Measurements from ENCODE around the gene ZNF710. TPM values are rescaled to one million over a fixed set of nuclear protein-coding genes. Genes with fewer than 3 reads are reported as not detected.

Gene ZNF710
- total RNA-seq, 1 experiment from 2014 or later: 10.0 TPM

DNA sequence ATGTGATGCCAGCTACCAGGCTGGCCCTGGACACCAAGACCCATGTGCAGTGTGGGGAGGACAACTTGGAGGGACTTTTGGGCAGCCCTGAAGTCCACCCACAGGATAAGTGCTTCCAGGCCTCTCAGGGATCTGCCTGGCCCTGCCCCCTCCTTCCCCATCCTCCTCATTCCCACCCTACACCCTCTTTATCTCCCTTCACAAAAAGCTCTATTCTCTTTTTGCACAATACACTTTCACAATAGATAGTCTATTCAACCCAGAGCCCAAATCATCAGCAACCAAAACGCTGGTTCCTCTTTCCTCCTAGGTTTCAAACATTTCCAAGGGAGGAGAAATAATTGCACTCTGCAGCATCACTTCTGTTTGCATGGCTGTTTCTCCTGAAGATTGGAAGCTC, 7.8 kb upstream of the ZNF710 start:
- intact Hi-C loops (cut with micrococcal nuclease): no loop called here
- Histone ChIP-seq H3K4me3 (replicated peaks in 1 of 2; ENCODE audit: low read depth in 1 of 2, low read length in 2 of 2) (no peak overlapping the region), H3K9me3 (ENCODE audit: control insufficient read depth in 1 of 2, insufficient read depth in 1 of 2, low read depth in 1 of 2, low read length in 2 of 2) (no peaks in the 10 kb centered on the region), H3K9ac (ENCODE audit: low read length) (no peak overlapping the region), H3K4me1 (ENCODE audit: control insufficient read depth in 1 of 2, insufficient read depth in 2 of 2, low read length in 2 of 2) (peaks cover 5 to 10% of the 10 kb centered on the region in 2 experiments), H3K4me2 (ENCODE audit: low read length) (no peak overlapping the region), H2AFZ (ENCODE audit: low read depth, low read length, poor library complexity, severe bottlenecking) (no peak overlapping the region), H4K20me1 (ENCODE audit: insufficient read depth) (no peaks in the 10 kb centered on the region), H3K27me3 (ENCODE audit: insufficient read depth, low read length) (no peaks in the 10 kb centered on the region), H3K36me3 (ENCODE audit: control insufficient read depth in 1 of 2, insufficient read depth in 2 of 2, low read length in 2 of 2) (no peaks in the 10 kb centered on the region), H3K79me2 (ENCODE audit: insufficient read depth, low read length) (no peaks in the 10 kb centered on the region), H3K27ac (ENCODE audit: low read depth, low read length) (no peak overlapping the region), H3K9me2 (ENCODE audit: insufficient read depth) (no peaks in the 10 kb centered on the region)
- TF ChIP-seq, protein P1, sequence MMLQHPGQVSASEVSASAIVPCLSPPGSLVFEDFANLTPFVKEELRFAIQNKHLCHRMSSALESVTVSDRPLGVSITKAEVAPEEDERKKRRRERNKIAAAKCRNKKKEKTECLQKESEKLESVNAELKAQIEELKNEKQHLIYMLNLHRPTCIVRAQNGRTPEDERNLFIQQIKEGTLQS (IDR thresholded peaks at IDR 0.05): no peak
- no peak for TF ChIP-seq FOSL1 (IDR thresholded peaks at IDR 0.05; ENCODE audit: low read depth)
- no peak for TF ChIP-seq ZFX (IDR thresholded peaks at IDR 0.05)
- TF ChIP-seq, protein P2, sequence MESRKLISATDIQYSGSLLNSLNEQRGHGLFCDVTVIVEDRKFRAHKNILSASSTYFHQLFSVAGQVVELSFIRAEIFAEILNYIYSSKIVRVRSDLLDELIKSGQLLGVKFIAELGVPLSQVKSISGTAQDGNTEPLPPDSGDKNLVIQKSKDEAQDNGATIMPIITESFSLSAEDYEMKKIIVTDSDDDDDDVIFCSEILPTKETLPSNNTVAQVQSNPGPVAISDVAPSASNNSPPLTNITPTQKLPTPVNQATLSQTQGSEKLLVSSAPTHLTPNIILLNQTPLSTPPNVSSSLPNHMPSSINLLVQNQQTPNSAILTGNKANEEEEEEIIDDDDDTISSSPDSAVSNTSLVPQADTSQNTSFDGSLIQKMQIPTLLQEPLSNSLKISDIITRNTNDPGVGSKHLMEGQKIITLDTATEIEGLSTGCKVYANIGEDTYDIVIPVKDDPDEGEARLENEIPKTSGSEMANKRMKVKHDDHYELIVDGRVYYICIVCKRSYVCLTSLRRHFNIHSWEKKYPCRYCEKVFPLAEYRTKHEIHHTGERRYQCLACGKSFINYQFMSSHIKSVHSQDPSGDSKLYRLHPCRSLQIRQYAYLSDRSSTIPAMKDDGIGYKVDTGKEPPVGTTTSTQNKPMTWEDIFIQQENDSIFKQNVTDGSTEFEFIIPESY (IDR thresholded peaks at IDR 0.05; ENCODE audit: extremely low read depth, insufficient replicate concordance, low read length): no peak
- TF ChIP-seq EZH2 (IDR thresholded peaks at IDR 0.05): no peak
- TF ChIP-seq EZH2phosphoT487 (IDR thresholded peaks at IDR 0.05; ENCODE audit: borderline replicate concordance): no peak
- RAD21 ChIA-PET (ENCODE audit: low non-redundant PET in 1 of 2, low total read pairs in 2 of 2, uncharacterized antibody in 2 of 2, unreplicated experiment in 2 of 2): no interaction called here
- no peak for DNase-seq (ENCODE audit: low read depth, low spot score)
- CTCF ChIA-PET: no interaction called here
- POLR2A ChIA-PET: no interaction called here
- no TSS peak for BruUV-seq (replicated peaks)
- no peak for ATAC-seq

DNA sequence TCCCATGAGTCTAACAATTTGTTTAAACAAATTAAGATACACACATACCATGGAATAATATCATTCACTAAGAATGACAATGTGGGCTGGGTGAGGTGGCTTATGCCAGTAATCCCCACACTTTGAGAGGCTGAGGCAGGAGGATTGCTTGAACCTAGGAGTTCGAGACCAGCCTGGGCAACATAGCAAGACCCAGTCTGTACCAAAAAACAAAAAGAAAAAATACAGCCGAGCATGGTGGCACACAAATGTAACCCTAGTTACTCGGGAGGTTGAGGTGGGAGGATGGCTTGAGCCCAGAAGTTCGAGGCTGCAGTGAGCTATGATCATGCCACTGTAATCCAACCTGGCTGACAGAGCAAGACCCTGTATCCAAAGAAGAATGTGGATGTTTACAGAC, 4.0 kb upstream of the ZNF710 start:
- H4K20me1 ChIP-seq (ENCODE audit: insufficient read depth): no peaks in the 10 kb centered on the region
- intact Hi-C loops (cut with micrococcal nuclease): no loop called here
- no peaks in the 10 kb centered on the region for H3K27me3 ChIP-seq (ENCODE audit: insufficient read depth, low read length)
- no peak overlapping the region for H3K9ac ChIP-seq (ENCODE audit: low read length)
- DNase-seq (ENCODE audit: low read depth, low spot score): no peak
- H3K9me2 ChIP-seq (ENCODE audit: insufficient read depth): no peaks in the 10 kb centered on the region
- no peak for ATAC-seq
- RAD21 ChIA-PET (ENCODE audit: low non-redundant PET in 1 of 2, low total read pairs in 2 of 2, uncharacterized antibody in 2 of 2, unreplicated experiment in 2 of 2): interaction anchor here in 1 of 2 experiments (0.7 kb wide), 1 partner anchor 97 kb away, joined by 4 read pairs; no protein-coding TSS in a partner anchor
- no peak overlapping the region for H3K27ac ChIP-seq (ENCODE audit: low read depth, low read length)
- CTCF ChIA-PET: no interaction called here
- no peak overlapping the region for H3K4me2 ChIP-seq (ENCODE audit: low read length)
- POLR2A ChIA-PET: interaction anchor here (1.3 kb wide), 1 partner anchor 84 kb away, joined by 3 read pairs; the partner anchor contains the start of gene ARPIN
- peaks cover 25 to 38% of the 10 kb centered on the region in 2 experiments for H3K4me1 ChIP-seq (ENCODE audit: control insufficient read depth in 1 of 2, insufficient read depth in 2 of 2, low read length in 2 of 2)
- no peaks in the 10 kb centered on the region for H3K9me3 ChIP-seq (ENCODE audit: control insufficient read depth in 1 of 2, insufficient read depth in 1 of 2, low read depth in 1 of 2, low read length in 2 of 2)
- no peaks in the 10 kb centered on the region for H3K79me2 ChIP-seq (ENCODE audit: insufficient read depth, low read length)
- H3K4me3 ChIP-seq (replicated peaks in 1 of 2; ENCODE audit: low read depth in 1 of 2, low read length in 2 of 2): no peak overlapping the region
- no TSS peak for BruUV-seq (replicated peaks)
- no peaks in the 10 kb centered on the region for H3K36me3 ChIP-seq (ENCODE audit: control insufficient read depth in 1 of 2, insufficient read depth in 2 of 2, low read length in 2 of 2)
- H2AFZ ChIP-seq (ENCODE audit: low read depth, low read length, poor library complexity, severe bottlenecking): no peak overlapping the region
- TF ChIP-seq, protein P1 (IDR thresholded peaks at IDR 0.05): no peak
- TF ChIP-seq TCF7L2 (IDR thresholded peaks at IDR 0.05; ENCODE audit: borderline replicate concordance, extremely low read depth, insufficient read depth, insufficient read length) (no peak), JUND (IDR thresholded peaks at IDR 0.05) (no peak), EGR1 (IDR thresholded peaks at IDR 0.05; ENCODE audit: low read depth) (no peak), SIN3A (IDR thresholded peaks at IDR 0.05; ENCODE audit: low read depth) (no peak), POLR2AphosphoS5 (IDR thresholded peaks at IDR 0.05; ENCODE audit: low read depth, low read length) (no peak), FOSL1 (IDR thresholded peaks at IDR 0.05; ENCODE audit: low read depth) (no peak), ELF1 (IDR thresholded peaks at IDR 0.05; ENCODE audit: borderline replicate concordance, low read depth) (no peak), EZH2phosphoT487 (IDR thresholded peaks at IDR 0.05; ENCODE audit: borderline replicate concordance) (no peak), RAD21 (IDR thresholded peaks at IDR 0.05; ENCODE audit: low read depth) (no peak)
- TF ChIP-seq, protein P3, sequence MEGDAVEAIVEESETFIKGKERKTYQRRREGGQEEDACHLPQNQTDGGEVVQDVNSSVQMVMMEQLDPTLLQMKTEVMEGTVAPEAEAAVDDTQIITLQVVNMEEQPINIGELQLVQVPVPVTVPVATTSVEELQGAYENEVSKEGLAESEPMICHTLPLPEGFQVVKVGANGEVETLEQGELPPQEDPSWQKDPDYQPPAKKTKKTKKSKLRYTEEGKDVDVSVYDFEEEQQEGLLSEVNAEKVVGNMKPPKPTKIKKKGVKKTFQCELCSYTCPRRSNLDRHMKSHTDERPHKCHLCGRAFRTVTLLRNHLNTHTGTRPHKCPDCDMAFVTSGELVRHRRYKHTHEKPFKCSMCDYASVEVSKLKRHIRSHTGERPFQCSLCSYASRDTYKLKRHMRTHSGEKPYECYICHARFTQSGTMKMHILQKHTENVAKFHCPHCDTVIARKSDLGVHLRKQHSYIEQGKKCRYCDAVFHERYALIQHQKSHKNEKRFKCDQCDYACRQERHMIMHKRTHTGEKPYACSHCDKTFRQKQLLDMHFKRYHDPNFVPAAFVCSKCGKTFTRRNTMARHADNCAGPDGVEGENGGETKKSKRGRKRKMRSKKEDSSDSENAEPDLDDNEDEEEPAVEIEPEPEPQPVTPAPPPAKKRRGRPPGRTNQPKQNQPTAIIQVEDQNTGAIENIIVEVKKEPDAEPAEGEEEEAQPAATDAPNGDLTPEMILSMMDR (IDR thresholded peaks at IDR 0.05 in 2 of 3, conservative IDR thresholded peaks at IDR 0.05 in 1 of 3; ENCODE audit: borderline replicate concordance in 1 of 3, insufficient read depth in 1 of 3, low read depth in 2 of 3, low read length in 2 of 3): no peak
- TF ChIP-seq, protein P4, sequence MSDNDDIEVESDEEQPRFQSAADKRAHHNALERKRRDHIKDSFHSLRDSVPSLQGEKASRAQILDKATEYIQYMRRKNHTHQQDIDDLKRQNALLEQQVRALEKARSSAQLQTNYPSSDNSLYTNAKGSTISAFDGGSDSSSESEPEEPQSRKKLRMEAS (IDR thresholded peaks at IDR 0.05): no peak
